ENCODE data around the gene CHCHD4.

Gene CHCHD4

GRCh38 chr3:14124615-14125192, at the start of gene CHCHD4, which contains the start of gene TMEM43:
CHCHD4 (minus strand) TSS chr3:14124870; CDS start chr3:14124676, 194 bp downstream.
TMEM43 (plus strand) TSS chr3:14125052; CDS start chr3:14125194, 142 bp downstream.
- peak; percentile 99 for DNase-seq (ENCODE audit: low spot score)

GRCh38 chr3:14172496-14172895, 47.8 kb upstream of the CHCHD4 start:
- no peak for DNase-seq (ENCODE audit: low spot score)

GRCh38 chr3:14170531-14171159, 46.0 kb upstream of the CHCHD4 start:
- DNase-seq (ENCODE audit: low spot score) = peak; percentile 32

GRCh38 chr3:14169871-14170270, 45.2 kb upstream of the CHCHD4 start:
- DNase-seq (ENCODE audit: low spot score) = no peak

GRCh38 chr3:14169435-14169834, 44.8 kb upstream of the CHCHD4 start:
- DNase-seq (ENCODE audit: low spot score) = no peak

GRCh38 chr3:14166877-14167603, 42.4 kb upstream of the CHCHD4 start:
- DNase-seq (ENCODE audit: low spot score) = no peak

GRCh38 chr3:14162178-14162577, 37.5 kb upstream of the CHCHD4 start:
- no peak for DNase-seq (ENCODE audit: low spot score)

GRCh38 chr3:14161282-14161681, 36.6 kb upstream of the CHCHD4 start:
- DNase-seq (ENCODE audit: low spot score) = no peak

- no peak for DNase-seq (ENCODE audit: low spot score)
Observed at GRCh38 chr3:14159426-14159825, 34.8 kb upstream of the CHCHD4 start.

- DNase-seq (ENCODE audit: low spot score) = no peak
Observed at GRCh38 chr3:14158370-14158769, 33.7 kb upstream of the CHCHD4 start.

GRCh38 chr3:14157951-14158350, 33.3 kb upstream of the CHCHD4 start:
- DNase-seq (ENCODE audit: low spot score) = no peak

GRCh38 chr3:14156843-14157561, 32.3 kb upstream of the CHCHD4 start:
- DNase-seq (ENCODE audit: low spot score) = no peak

- no peak for DNase-seq (ENCODE audit: low spot score)
Observed at GRCh38 chr3:14156201-14156600, 31.5 kb upstream of the CHCHD4 start.

- DNase-seq (ENCODE audit: low spot score) = no peak
Observed at GRCh38 chr3:14154895-14155440, 30.3 kb upstream of the CHCHD4 start.

GRCh38 chr3:14154276-14154675, 29.6 kb upstream of the CHCHD4 start:
- DNase-seq (ENCODE audit: low spot score) = no peak

GRCh38 chr3:14153663-14154062, 29.0 kb upstream of the CHCHD4 start:
- DNase-seq (ENCODE audit: low spot score) = no peak

- DNase-seq (ENCODE audit: low spot score) = no peak
Observed at GRCh38 chr3:14152963-14153355, 28.3 kb upstream of the CHCHD4 start.

GRCh38 chr3:14152233-14152962, 27.7 kb upstream of the CHCHD4 start:
- no peak for DNase-seq (ENCODE audit: low spot score)

GRCh38 chr3:14151471-14152083, 26.9 kb upstream of the CHCHD4 start:
- DNase-seq (ENCODE audit: low spot score) = no peak

GRCh38 chr3:14150491-14151230, 26.0 kb upstream of the CHCHD4 start:
- no peak for DNase-seq (ENCODE audit: low spot score)

Measured in AG20443 (cell line).